ENCODE measurements around the gene TMEM51. TPM values are rescaled to one million over a fixed set of nuclear protein-coding genes. Genes with fewer than 3 reads are reported as not detected.

TMEM51 gene
- total and polyA plus RNA-seq, 2 of the 4 experiments (the other 2 are of a cell fraction): 2.7 to 10.2 TPM

DNA sequence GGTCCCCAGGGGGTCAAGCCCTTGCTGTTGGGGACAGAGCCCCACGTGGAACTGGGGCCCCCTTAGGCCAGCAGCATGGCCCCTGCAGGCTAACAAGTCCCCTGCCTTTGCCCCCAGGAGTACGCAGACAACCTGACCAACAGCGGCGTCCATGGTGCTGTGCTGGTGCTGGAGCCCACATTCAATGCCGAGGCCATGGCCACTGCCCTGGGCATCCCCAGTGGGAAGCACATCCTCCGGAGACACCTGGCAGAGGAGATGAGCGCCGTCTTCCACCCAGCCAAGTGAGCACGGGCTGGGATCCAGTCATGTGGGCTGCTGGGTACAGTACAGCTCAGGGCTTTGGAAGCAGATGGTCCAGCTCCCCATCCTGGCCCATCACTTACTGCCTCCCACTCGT, 49.6 kb upstream of the TMEM51 start:
- ChIA-PET POLR2A (ENCODE audit: unreplicated experiment) (no interaction called here), CTCF (no interaction called here)
- Histone ChIP-seq H4K91ac (ENCODE audit: insufficient read depth, low read depth, low read length) (no peak overlapping the region), H3K4me3 (ENCODE audit: insufficient read depth, low read depth, low read length) (no peak overlapping the region), H2AK5ac (ENCODE audit: low read depth, low read length) (no peak overlapping the region), H3K18ac (ENCODE audit: low read depth, low read length) (no peak overlapping the region), H3K27me3 (ENCODE audit: control insufficient read depth, insufficient read depth, low read length) (peaks cover 18% of the 10 kb centered on the region; the same call in 1 of the 2 replicates), H3K4ac (ENCODE audit: low read depth, low read length) (no peak overlapping the region), H3K9ac (ENCODE audit: low read depth, low read length) (no peak overlapping the region), H3K23ac (ENCODE audit: low read depth, low read length) (no peak overlapping the region), H3K27ac (ENCODE audit: insufficient read depth, low read length) (no peak overlapping the region), H4K5ac (ENCODE audit: low read depth, low read length) (no peak overlapping the region), H2BK120ac (ENCODE audit: low read depth, low read length) (no peak overlapping the region), H3K14ac (replicated peaks; ENCODE audit: low read depth, low read length) (no peak overlapping the region), H2BK15ac (ENCODE audit: low read depth, low read length) (no peak overlapping the region), H3K56ac (ENCODE audit: extremely low read depth, insufficient read depth, low read length) (no peak overlapping the region), H4K8ac (ENCODE audit: low read depth in 2 of 2, low read length in 2 of 2) (no peak overlapping the region), H3K4me2 (ENCODE audit: low read depth, low read length) (no peak overlapping the region), H2AFZ (replicated peaks; ENCODE audit: low read length, poor library complexity) (no peak overlapping the region), H2BK20ac (ENCODE audit: low read depth, low read length) (no peak overlapping the region), H3K9me1 (ENCODE audit: insufficient read depth, low read length) (no peaks in the 10 kb centered on the region), H2AK9ac (replicated peaks; ENCODE audit: low read depth, low read length, poor library complexity) (no peak overlapping the region), H3K4me1 (ENCODE audit: control insufficient read depth, insufficient read depth, low read length) (no peaks in the 10 kb centered on the region), H3K79me1 (ENCODE audit: low read depth in 1 of 2, low read length in 2 of 2) (no peaks in the 10 kb centered on the region), H2BK5ac (ENCODE audit: low read depth, low read length, poor library complexity, severe bottlenecking) (no peak overlapping the region), H3K9me3 (ENCODE audit: control insufficient read depth, insufficient read depth, low read length) (no peaks in the 10 kb centered on the region), H4K20me1 (ENCODE audit: insufficient read depth, low read length) (no peaks in the 10 kb centered on the region), H3K36me3 (ENCODE audit: control insufficient read depth, insufficient read depth, low read length) (no peaks in the 10 kb centered on the region)
- ATAC-seq (ENCODE audit: low read depth) (no peak), DNase-seq (no peak)
- in situ Hi-C loops (cut with MboI; ENCODE audit: low sequenced_read_pairs) (no loop called here), intact Hi-C loops (cut with micrococcal nuclease) (loop anchor here (2.0 kb wide), 1 partner anchor 991 kb away; no protein-coding TSS in a partner anchor), dilution Hi-C loops (cut with HindIII; ENCODE audit: low sequenced_read_pairs, unreplicated experiment) (no loop called here)
- TF ChIP-seq MXI1 (IDR thresholded peaks at IDR 0.05; ENCODE audit: borderline replicate concordance, low read depth, low read length) (no peak), POLR2A (IDR thresholded peaks at IDR 0.05; ENCODE audit: low read depth, low read length) (no peak), CEBPB (IDR thresholded peaks at IDR 0.05; ENCODE audit: low read depth, low read length) (no peak), FOS (IDR thresholded peaks at IDR 0.05; ENCODE audit: low read depth, low read length) (no peak), MAZ (IDR thresholded peaks at IDR 0.05; ENCODE audit: borderline replicate concordance, low read depth, low read length) (no peak), RFX5 (IDR thresholded peaks at IDR 0.05; ENCODE audit: low read depth, low read length) (no peak)
- TF ChIP-seq, protein P1, sequence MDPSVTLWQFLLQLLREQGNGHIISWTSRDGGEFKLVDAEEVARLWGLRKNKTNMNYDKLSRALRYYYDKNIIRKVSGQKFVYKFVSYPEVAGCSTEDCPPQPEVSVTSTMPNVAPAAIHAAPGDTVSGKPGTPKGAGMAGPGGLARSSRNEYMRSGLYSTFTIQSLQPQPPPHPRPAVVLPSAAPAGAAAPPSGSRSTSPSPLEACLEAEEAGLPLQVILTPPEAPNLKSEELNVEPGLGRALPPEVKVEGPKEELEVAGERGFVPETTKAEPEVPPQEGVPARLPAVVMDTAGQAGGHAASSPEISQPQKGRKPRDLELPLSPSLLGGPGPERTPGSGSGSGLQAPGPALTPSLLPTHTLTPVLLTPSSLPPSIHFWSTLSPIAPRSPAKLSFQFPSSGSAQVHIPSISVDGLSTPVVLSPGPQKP (IDR thresholded peaks at IDR 0.05; ENCODE audit: borderline replicate concordance, low read depth, low read length): no peak
- no TSS peak for BruUV-seq (replicated peaks)
- WGBS, 2 experiments (ENCODE audit: extremely low coverage in 2 of 2, insufficient read length in 1 of 2): 86% methylated on average over 5 of the region's 10 CpGs; no CpG with 5 or more reads in 1 of the 2 experiments

Data from IMR-90 (cell line).